MV-4-11 (cell line): ENCODE measurements around the gene QRICH2.
"Not testable (repeated sequence)": the region's sequence is repeated elsewhere in the genome, so short reads cannot be mapped to it uniquely, and the experiment has no call there.

Experiments used
- DNase-seq: peaks from one replicate; lab custom pipeline; 2025; lab: John Stamatoyannopoulos, UW

The QRICH2 gene

GRCh38 chr17:76246080-76247066 is 61.7 kb downstream of the QRICH2 start:
- peak; percentile 100 for DNase-seq

GRCh38 chr17:76244721-76245120 is 63.4 kb downstream of the QRICH2 start:
- DNase-seq: not testable (repeated sequence)

GRCh38 chr17:76243826-76244679 is 64.0 kb downstream of the QRICH2 start:
- DNase-seq: peak; percentile 61

GRCh38 chr17:76241691-76242255 is 66.3 kb downstream of the QRICH2 start:
- no peak for DNase-seq

- DNase-seq: no peak
Measured at GRCh38 chr17:76241204-76241538, 66.9 kb downstream of the QRICH2 start.

GRCh38 chr17:76240461-76241203 is 67.4 kb downstream of the QRICH2 start, which contains the start of gene RNF157:
Gene RNF157, minus strand, starts transcription at chr17:76240493. Its CDS starts 253 bp downstream, at chr17:76240240.
- peak; percentile 21 for DNase-seq

GRCh38 chr17:76239538-76240274 is 68.4 kb downstream of the QRICH2 start:
- no peak for DNase-seq

GRCh38 chr17:76238847-76239537 is 69.1 kb downstream of the QRICH2 start:
- DNase-seq: no peak

- DNase-seq: no peak
Measured at GRCh38 chr17:76237859-76238313, 70.2 kb downstream of the QRICH2 start.

- DNase-seq: no peak
Measured at GRCh38 chr17:76236603-76237002, 71.5 kb downstream of the QRICH2 start.

- DNase-seq: no peak
Measured at GRCh38 chr17:76235883-76236282, 72.2 kb downstream of the QRICH2 start.

- DNase-seq: no peak
Measured at GRCh38 chr17:76234354-76234679, 73.8 kb downstream of the QRICH2 start.

- no peak for DNase-seq
Measured at GRCh38 chr17:76233588-76234353, 74.3 kb downstream of the QRICH2 start.

GRCh38 chr17:76232342-76232741 is 75.7 kb downstream of the QRICH2 start:
- DNase-seq: no peak

GRCh38 chr17:76226749-76227148 is 81.3 kb downstream of the QRICH2 start:
- DNase-seq: not testable (repeated sequence)

- DNase-seq: not testable (repeated sequence)
Measured at GRCh38 chr17:76225373-76226086, 82.5 kb downstream of the QRICH2 start.
